Panc1 (cell line): ENCODE results near the gene STYXL1.

Source experiments
- CTCF ChIP-seq: fragments of 450-650 bp; IDR thresholded peaks from 2 replicates; pipeline ENCODE4 v1.5.1; 2017; ENCODE audit warnings: mild to moderate bottlenecking
- POLR2AphosphoS5 ChIP-seq: IDR thresholded peaks from 2 replicates; pipeline ENCODE4 v1.6.1; 2012; ENCODE audit warnings: mild to moderate bottlenecking, low read depth, low read length, moderate library complexity
- TF ChIP-seq, protein P1 (sequence below), 2 experiments: IDR thresholded peaks; 2 replicates each; pipeline ENCODE4 v1.6.1; 2011 to 2012; ENCODE audit warnings: low read depth in 2 of 2, control low read depth in 1 of 2, low read length in 1 of 2, mild to moderate bottlenecking in 1 of 2, moderate library complexity in 1 of 2; ENCODE audit not compliant: insufficient read depth in 1 of 2

- TF ChIP-seq CTCF (no peak), POLR2AphosphoS5 (no peak)
- TF ChIP-seq, protein P1, sequence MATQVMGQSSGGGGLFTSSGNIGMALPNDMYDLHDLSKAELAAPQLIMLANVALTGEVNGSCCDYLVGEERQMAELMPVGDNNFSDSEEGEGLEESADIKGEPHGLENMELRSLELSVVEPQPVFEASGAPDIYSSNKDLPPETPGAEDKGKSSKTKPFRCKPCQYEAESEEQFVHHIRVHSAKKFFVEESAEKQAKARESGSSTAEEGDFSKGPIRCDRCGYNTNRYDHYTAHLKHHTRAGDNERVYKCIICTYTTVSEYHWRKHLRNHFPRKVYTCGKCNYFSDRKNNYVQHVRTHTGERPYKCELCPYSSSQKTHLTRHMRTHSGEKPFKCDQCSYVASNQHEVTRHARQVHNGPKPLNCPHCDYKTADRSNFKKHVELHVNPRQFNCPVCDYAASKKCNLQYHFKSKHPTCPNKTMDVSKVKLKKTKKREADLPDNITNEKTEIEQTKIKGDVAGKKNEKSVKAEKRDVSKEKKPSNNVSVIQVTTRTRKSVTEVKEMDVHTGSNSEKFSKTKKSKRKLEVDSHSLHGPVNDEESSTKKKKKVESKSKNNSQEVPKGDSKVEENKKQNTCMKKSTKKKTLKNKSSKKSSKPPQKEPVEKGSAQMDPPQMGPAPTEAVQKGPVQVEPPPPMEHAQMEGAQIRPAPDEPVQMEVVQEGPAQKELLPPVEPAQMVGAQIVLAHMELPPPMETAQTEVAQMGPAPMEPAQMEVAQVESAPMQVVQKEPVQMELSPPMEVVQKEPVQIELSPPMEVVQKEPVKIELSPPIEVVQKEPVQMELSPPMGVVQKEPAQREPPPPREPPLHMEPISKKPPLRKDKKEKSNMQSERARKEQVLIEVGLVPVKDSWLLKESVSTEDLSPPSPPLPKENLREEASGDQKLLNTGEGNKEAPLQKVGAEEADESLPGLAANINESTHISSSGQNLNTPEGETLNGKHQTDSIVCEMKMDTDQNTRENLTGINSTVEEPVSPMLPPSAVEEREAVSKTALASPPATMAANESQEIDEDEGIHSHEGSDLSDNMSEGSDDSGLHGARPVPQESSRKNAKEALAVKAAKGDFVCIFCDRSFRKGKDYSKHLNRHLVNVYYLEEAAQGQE (IDR thresholded peaks at IDR 0.05; ENCODE audit: insufficient read depth in 1 of 2, low read depth in 2 of 2, low read length in 1 of 2): no peak
Observed at GRCh38 chr7:76066716-76067503, 19.1 kb upstream of the STYXL1 start.
